ENCODE measurements around the gene ZFAND4. TPM values are rescaled to one million over a fixed set of nuclear protein-coding genes. Genes with fewer than 3 reads are reported as not detected.

ZFAND4 gene
- total and polyA plus RNA-seq, 3 donors from 2014 or later: 99.5 to 197 (median 186) TPM

- Histone ChIP-seq H3K36me3 (ENCODE audit: low read depth, missing control alignments) (no peaks in the 10 kb centered on the region), H3K27me3 (no peaks in the 10 kb centered on the region), H3K4me1 (no peaks in the 10 kb centered on the region), H3K27ac (no peak overlapping the region), H3K4me3 (no peak overlapping the region), H3K9me3 (no peaks in the 10 kb centered on the region)
- no peak for DNase-seq
- WGBS, 2 donors: 58 to 76% methylated on average over 2 of the region's 2 CpGs
- intact Hi-C loops (cut with DNase I; ENCODE audit: low total_unique reads): no loop called here
- TF ChIP-seq CTCF (IDR thresholded peaks at IDR 0.05) (no peak), POLR2A (IDR thresholded peaks at IDR 0.05) (no peak)
Observed at GRCh38 chr10:45649296-45649695, 23.3 kb downstream of the ZFAND4 start.

GRCh38 chr10:45647118-45647517 is 25.5 kb downstream of the ZFAND4 start:
- Histone ChIP-seq H3K4me1 (no peaks in the 10 kb centered on the region), H3K9me3 (no peaks in the 10 kb centered on the region), H3K4me3 (no peak overlapping the region), H3K36me3 (ENCODE audit: low read depth, missing control alignments) (no peaks in the 10 kb centered on the region), H3K27me3 (no peaks in the 10 kb centered on the region), H3K27ac (no peak overlapping the region)
- WGBS, 2 donors: 88 to 95% methylated on average over 2 of the region's 2 CpGs
- no peak for TF ChIP-seq POLR2A (IDR thresholded peaks at IDR 0.05)
- no peak for TF ChIP-seq CTCF (IDR thresholded peaks at IDR 0.05)
- no peak for DNase-seq
- intact Hi-C loops (cut with DNase I; ENCODE audit: low total_unique reads): no loop called here

- no peak overlapping the region for H3K27ac ChIP-seq
- no peak overlapping the region for H3K4me3 ChIP-seq
- no peaks in the 10 kb centered on the region for H3K27me3 ChIP-seq
- no peaks in the 10 kb centered on the region for H3K4me1 ChIP-seq
- H3K36me3 ChIP-seq (ENCODE audit: low read depth, missing control alignments): no peaks in the 10 kb centered on the region
- no peak for DNase-seq
- TF ChIP-seq CTCF (IDR thresholded peaks at IDR 0.05) (no peak), POLR2A (IDR thresholded peaks at IDR 0.05) (no peak)
- WGBS, 2 donors: 88 to 90% methylated on average over 4 of the region's 4 CpGs
- intact Hi-C loops (cut with DNase I; ENCODE audit: low total_unique reads): no loop called here
- no peaks in the 10 kb centered on the region for H3K9me3 ChIP-seq
Observed at GRCh38 chr10:45646384-45647050, 26.1 kb downstream of the ZFAND4 start.

GRCh38 chr10:45644527-45644926 is 28.0 kb downstream of the ZFAND4 start:
- Histone ChIP-seq H3K36me3 (ENCODE audit: low read depth, missing control alignments) (no peaks in the 10 kb centered on the region), H3K27me3 (no peaks in the 10 kb centered on the region), H3K27ac (no peak overlapping the region), H3K4me1 (no peaks in the 10 kb centered on the region), H3K4me3 (no peak overlapping the region), H3K9me3 (no peaks in the 10 kb centered on the region)
- TF ChIP-seq POLR2A (IDR thresholded peaks at IDR 0.05) (no peak), CTCF (IDR thresholded peaks at IDR 0.05) (no peak)
- no peak for DNase-seq
- intact Hi-C loops (cut with DNase I; ENCODE audit: low total_unique reads): no loop called here
- WGBS, 2 donors: 96 to 97% methylated on average over 1 of the region's 1 CpG

- no peaks in the 10 kb centered on the region for H3K27me3 ChIP-seq
- no peak for DNase-seq
- H3K4me1 ChIP-seq: no peaks in the 10 kb centered on the region
- no peaks in the 10 kb centered on the region for H3K9me3 ChIP-seq
- intact Hi-C loops (cut with DNase I; ENCODE audit: low total_unique reads): no loop called here
- no peak overlapping the region for H3K4me3 ChIP-seq
- WGBS, 2 donors: 91 to 92% methylated on average over 4 of the region's 4 CpGs
- H3K36me3 ChIP-seq (ENCODE audit: low read depth, missing control alignments): no peaks in the 10 kb centered on the region
- TF ChIP-seq CTCF (IDR thresholded peaks at IDR 0.05) (no peak), POLR2A (IDR thresholded peaks at IDR 0.05) (no peak)
- no peak overlapping the region for H3K27ac ChIP-seq
Observed at GRCh38 chr10:45640941-45641340, 31.6 kb downstream of the ZFAND4 start.

All from testis (tissue), 3 donors.